Panc1 (cell line): ENCODE results near the gene GFRA1.

Experiments
- CTCF ChIP-seq: fragments of 450-650 bp; IDR thresholded peaks from 2 replicates; pipeline ENCODE4 v1.5.1; 2017; ENCODE audit warnings: mild to moderate bottlenecking
- POLR2AphosphoS5 ChIP-seq: IDR thresholded peaks from 2 replicates; pipeline ENCODE4 v1.6.1; 2012; ENCODE audit warnings: mild to moderate bottlenecking, low read depth, low read length, moderate library complexity
- SIN3A ChIP-seq: IDR thresholded peaks from 2 replicates; pipeline ENCODE4 v1.6.1; 2012; ENCODE audit warnings: low read depth, mild to moderate bottlenecking, low read length, moderate library complexity, borderline replicate concordance; ENCODE audit not compliant: insufficient read depth
- TCF7L2 ChIP-seq: IDR thresholded peaks from 2 replicates; pipeline ENCODE4 v1.6.1; 2011; ENCODE audit warnings: mild to moderate bottlenecking, low read depth, low read length, inconsistent platforms
- TF ChIP-seq, protein P1 (sequence below), 2 experiments: IDR thresholded peaks; 2 replicates each; pipeline ENCODE4 v1.6.1; 2011 to 2012; ENCODE audit warnings: low read depth in 2 of 2, control low read depth in 1 of 2, low read length in 1 of 2, mild to moderate bottlenecking in 1 of 2, moderate library complexity in 1 of 2; ENCODE audit not compliant: insufficient read depth in 1 of 2

DNA sequence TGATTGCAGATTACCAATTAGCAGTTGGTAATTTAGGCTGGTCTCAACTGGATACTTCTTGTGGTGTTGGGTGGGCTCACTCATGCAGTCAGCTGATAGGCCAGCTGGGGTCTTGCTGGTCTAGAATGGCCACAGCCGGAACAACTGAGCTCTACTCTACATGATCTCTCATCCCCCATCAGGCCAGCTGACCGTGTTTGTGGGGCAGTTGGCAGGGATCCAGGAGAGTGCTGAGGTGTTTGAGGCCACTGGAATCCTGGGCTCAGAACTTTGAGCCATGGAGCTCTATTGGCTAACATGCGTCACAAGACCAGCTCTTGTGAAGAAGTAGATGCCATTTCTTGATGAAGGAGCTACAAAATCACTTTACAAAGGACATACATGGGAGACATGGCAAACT is 242.4 kb downstream of the GFRA1 start:
- TF ChIP-seq CTCF (no peak), POLR2AphosphoS5 (no peak), TCF7L2 (no peak), SIN3A (no peak)
- TF ChIP-seq, protein P1, sequence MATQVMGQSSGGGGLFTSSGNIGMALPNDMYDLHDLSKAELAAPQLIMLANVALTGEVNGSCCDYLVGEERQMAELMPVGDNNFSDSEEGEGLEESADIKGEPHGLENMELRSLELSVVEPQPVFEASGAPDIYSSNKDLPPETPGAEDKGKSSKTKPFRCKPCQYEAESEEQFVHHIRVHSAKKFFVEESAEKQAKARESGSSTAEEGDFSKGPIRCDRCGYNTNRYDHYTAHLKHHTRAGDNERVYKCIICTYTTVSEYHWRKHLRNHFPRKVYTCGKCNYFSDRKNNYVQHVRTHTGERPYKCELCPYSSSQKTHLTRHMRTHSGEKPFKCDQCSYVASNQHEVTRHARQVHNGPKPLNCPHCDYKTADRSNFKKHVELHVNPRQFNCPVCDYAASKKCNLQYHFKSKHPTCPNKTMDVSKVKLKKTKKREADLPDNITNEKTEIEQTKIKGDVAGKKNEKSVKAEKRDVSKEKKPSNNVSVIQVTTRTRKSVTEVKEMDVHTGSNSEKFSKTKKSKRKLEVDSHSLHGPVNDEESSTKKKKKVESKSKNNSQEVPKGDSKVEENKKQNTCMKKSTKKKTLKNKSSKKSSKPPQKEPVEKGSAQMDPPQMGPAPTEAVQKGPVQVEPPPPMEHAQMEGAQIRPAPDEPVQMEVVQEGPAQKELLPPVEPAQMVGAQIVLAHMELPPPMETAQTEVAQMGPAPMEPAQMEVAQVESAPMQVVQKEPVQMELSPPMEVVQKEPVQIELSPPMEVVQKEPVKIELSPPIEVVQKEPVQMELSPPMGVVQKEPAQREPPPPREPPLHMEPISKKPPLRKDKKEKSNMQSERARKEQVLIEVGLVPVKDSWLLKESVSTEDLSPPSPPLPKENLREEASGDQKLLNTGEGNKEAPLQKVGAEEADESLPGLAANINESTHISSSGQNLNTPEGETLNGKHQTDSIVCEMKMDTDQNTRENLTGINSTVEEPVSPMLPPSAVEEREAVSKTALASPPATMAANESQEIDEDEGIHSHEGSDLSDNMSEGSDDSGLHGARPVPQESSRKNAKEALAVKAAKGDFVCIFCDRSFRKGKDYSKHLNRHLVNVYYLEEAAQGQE (IDR thresholded peaks at IDR 0.05; ENCODE audit: insufficient read depth in 1 of 2, low read depth in 2 of 2, low read length in 1 of 2), result no peak
